Measurements from ENCODE around the gene FASTKD3. TPM values are rescaled to one million over a fixed set of nuclear protein-coding genes. Genes with fewer than 3 reads are reported as not detected.

Gene FASTKD3
- total RNA-seq, 1 experiment from 2014 or later = 9.9 TPM

DNA sequence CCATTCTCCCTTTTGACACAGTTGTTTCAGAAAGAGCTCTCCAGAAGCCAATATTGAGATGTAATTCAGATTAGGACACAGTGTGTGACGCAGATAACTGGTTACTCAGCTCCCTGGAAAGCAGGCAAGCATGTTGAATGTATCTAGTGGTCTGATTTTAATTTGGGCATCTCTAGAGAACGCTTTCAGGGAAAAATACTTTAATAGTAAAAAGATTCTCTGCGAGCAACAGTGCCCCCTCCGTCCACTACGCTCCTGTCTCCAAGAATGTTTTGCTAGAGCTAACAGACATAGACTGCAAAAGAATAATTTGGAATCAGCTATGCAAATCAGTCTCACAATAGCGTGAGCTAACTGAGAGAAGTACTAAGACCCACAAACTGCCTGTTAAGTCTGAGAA is 41.2 kb downstream of the FASTKD3 start:
- intact Hi-C loops (cut with micrococcal nuclease; ENCODE audit: unreplicated experiment) (no loop called here), in situ Hi-C loops (cut with HindIII; ENCODE audit: low pct_unique_long_range_greater_than_20kb, low sequenced_read_pairs) (no loop called here)
- Histone ChIP-seq H3K36me3 (ENCODE audit: control insufficient read depth, insufficient read depth, low read length) (no peaks in the 10 kb centered on the region), H3K27ac (ENCODE audit: low read length) (no peak overlapping the region), H3K27me3 (ENCODE audit: control insufficient read depth, insufficient read depth, low read length) (peaks cover 8% of the 10 kb centered on the region), H3K4me3 (ENCODE audit: low read depth in 2 of 2, low read length in 2 of 2) (no peak overlapping the region), H3K9me3 (ENCODE audit: control insufficient read depth, insufficient read depth, low read depth, low read length) (no peaks in the 10 kb centered on the region), H3K4me1 (ENCODE audit: control insufficient read depth, insufficient read depth, low read length) (no peaks in the 10 kb centered on the region)
- DNase-seq (ENCODE audit: low read depth, low spot score) (no peak), ATAC-seq (no peak)
- TF ChIP-seq, protein P1, sequence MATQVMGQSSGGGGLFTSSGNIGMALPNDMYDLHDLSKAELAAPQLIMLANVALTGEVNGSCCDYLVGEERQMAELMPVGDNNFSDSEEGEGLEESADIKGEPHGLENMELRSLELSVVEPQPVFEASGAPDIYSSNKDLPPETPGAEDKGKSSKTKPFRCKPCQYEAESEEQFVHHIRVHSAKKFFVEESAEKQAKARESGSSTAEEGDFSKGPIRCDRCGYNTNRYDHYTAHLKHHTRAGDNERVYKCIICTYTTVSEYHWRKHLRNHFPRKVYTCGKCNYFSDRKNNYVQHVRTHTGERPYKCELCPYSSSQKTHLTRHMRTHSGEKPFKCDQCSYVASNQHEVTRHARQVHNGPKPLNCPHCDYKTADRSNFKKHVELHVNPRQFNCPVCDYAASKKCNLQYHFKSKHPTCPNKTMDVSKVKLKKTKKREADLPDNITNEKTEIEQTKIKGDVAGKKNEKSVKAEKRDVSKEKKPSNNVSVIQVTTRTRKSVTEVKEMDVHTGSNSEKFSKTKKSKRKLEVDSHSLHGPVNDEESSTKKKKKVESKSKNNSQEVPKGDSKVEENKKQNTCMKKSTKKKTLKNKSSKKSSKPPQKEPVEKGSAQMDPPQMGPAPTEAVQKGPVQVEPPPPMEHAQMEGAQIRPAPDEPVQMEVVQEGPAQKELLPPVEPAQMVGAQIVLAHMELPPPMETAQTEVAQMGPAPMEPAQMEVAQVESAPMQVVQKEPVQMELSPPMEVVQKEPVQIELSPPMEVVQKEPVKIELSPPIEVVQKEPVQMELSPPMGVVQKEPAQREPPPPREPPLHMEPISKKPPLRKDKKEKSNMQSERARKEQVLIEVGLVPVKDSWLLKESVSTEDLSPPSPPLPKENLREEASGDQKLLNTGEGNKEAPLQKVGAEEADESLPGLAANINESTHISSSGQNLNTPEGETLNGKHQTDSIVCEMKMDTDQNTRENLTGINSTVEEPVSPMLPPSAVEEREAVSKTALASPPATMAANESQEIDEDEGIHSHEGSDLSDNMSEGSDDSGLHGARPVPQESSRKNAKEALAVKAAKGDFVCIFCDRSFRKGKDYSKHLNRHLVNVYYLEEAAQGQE (IDR thresholded peaks at IDR 0.05; ENCODE audit: insufficient read depth in 1 of 2, low read depth in 2 of 2, low read length in 1 of 2) = no peak
- TF ChIP-seq POLR2AphosphoS5 (IDR thresholded peaks at IDR 0.05; ENCODE audit: low read depth, low read length) (no peak), TCF7L2 (IDR thresholded peaks at IDR 0.05; ENCODE audit: low read depth, low read length) (no peak), SIN3A (IDR thresholded peaks at IDR 0.05; ENCODE audit: borderline replicate concordance, insufficient read depth, low read depth, low read length) (no peak)
- TF ChIP-seq, protein P2, sequence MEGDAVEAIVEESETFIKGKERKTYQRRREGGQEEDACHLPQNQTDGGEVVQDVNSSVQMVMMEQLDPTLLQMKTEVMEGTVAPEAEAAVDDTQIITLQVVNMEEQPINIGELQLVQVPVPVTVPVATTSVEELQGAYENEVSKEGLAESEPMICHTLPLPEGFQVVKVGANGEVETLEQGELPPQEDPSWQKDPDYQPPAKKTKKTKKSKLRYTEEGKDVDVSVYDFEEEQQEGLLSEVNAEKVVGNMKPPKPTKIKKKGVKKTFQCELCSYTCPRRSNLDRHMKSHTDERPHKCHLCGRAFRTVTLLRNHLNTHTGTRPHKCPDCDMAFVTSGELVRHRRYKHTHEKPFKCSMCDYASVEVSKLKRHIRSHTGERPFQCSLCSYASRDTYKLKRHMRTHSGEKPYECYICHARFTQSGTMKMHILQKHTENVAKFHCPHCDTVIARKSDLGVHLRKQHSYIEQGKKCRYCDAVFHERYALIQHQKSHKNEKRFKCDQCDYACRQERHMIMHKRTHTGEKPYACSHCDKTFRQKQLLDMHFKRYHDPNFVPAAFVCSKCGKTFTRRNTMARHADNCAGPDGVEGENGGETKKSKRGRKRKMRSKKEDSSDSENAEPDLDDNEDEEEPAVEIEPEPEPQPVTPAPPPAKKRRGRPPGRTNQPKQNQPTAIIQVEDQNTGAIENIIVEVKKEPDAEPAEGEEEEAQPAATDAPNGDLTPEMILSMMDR (IDR thresholded peaks at IDR 0.05) = no peak
- POLR2A ChIA-PET = no interaction called here
- CTCF ChIA-PET = no interaction called here
- BruUV-seq (replicated peaks) = no TSS peak

DNA sequence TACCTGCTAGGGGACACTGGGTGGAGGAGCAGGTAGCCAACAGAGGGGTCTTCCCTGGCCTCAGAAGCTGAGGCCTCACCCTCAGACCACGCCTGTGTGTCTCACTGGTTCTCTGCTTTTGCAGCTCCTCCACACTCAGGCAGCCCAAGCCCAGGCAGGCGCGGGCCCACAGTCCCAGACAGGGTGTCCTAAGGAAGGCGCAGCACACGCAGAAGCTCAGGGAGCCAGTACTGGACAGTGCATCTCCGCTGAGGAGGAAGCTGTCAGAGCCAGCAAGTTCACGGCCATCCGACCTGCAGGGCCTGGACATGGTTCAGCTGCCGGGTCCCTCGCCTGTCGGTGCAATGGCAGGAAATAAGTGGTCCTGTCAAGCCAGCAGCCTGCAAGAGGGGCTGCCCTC is 43.2 kb downstream of the FASTKD3 start:
- H3K36me3 ChIP-seq (ENCODE audit: control insufficient read depth, insufficient read depth, low read length) = no peaks in the 10 kb centered on the region
- no peak overlapping the region for H3K27ac ChIP-seq (ENCODE audit: low read length)
- intact Hi-C loops (cut with micrococcal nuclease; ENCODE audit: unreplicated experiment) (no loop called here), in situ Hi-C loops (cut with HindIII; ENCODE audit: low pct_unique_long_range_greater_than_20kb, low sequenced_read_pairs) (no loop called here)
- ATAC-seq = no peak
- no peak for DNase-seq (ENCODE audit: low read depth, low spot score)
- ChIA-PET CTCF (no interaction called here), POLR2A (no interaction called here)
- no TSS peak for BruUV-seq (replicated peaks)
- H3K27me3 ChIP-seq (ENCODE audit: control insufficient read depth, insufficient read depth, low read length) = peaks cover 13% of the 10 kb centered on the region
- no peaks in the 10 kb centered on the region for H3K4me1 ChIP-seq (ENCODE audit: control insufficient read depth, insufficient read depth, low read length)
- TF ChIP-seq POLR2AphosphoS5 (IDR thresholded peaks at IDR 0.05; ENCODE audit: low read depth, low read length) (no peak), SIN3A (IDR thresholded peaks at IDR 0.05; ENCODE audit: borderline replicate concordance, insufficient read depth, low read depth, low read length) (no peak), TCF7L2 (IDR thresholded peaks at IDR 0.05; ENCODE audit: low read depth, low read length) (no peak)
- TF ChIP-seq, protein P2 (IDR thresholded peaks at IDR 0.05) = no peak
- TF ChIP-seq, protein P1 (IDR thresholded peaks at IDR 0.05; ENCODE audit: insufficient read depth in 1 of 2, low read depth in 2 of 2, low read length in 1 of 2) = no peak
- H3K9me3 ChIP-seq (ENCODE audit: control insufficient read depth, insufficient read depth, low read depth, low read length) = no peaks in the 10 kb centered on the region
- no peak overlapping the region for H3K4me3 ChIP-seq (ENCODE audit: low read depth in 2 of 2, low read length in 2 of 2)

All from Panc1 (cell line).